ENCODE results near the gene SLC9A3. TPM values are rescaled to one million over a fixed set of nuclear protein-coding genes. Genes with fewer than 3 reads are reported as not detected.
"Not testable (repeated sequence)": the region's sequence is repeated elsewhere in the genome, so short reads cannot be mapped to it uniquely, and the experiment has no call there.

Gene SLC9A3
- polyA plus RNA-seq, 1 donor = 1.8 TPM

- DNase-seq (ENCODE audit: low read depth) = no peak
These were observed 33.8 kb downstream of the SLC9A3 start for GRCh38 chr5:490116-491106.

GRCh38 chr5:489689-490080 lies 34.6 kb downstream of the SLC9A3 start:
- DNase-seq (ENCODE audit: low read depth) = no peak

GRCh38 chr5:488744-489688 lies 35.2 kb downstream of the SLC9A3 start:
- DNase-seq (ENCODE audit: low read depth) = no peak

GRCh38 chr5:488241-488640 lies 36.0 kb downstream of the SLC9A3 start:
- no peak for DNase-seq (ENCODE audit: low read depth)

GRCh38 chr5:486597-486996 lies 37.7 kb downstream of the SLC9A3 start:
- DNase-seq (ENCODE audit: low read depth) = not testable (repeated sequence)

- no peak for DNase-seq (ENCODE audit: low read depth)
These were observed 38.2 kb downstream of the SLC9A3 start for GRCh38 chr5:485946-486491.

GRCh38 chr5:485113-485945 lies 38.9 kb downstream of the SLC9A3 start:
- DNase-seq (ENCODE audit: low read depth) = no peak

GRCh38 chr5:484556-484955 lies 39.7 kb downstream of the SLC9A3 start:
- DNase-seq (ENCODE audit: low read depth) = no peak

- DNase-seq (ENCODE audit: low read depth) = no peak
These were observed 40.7 kb downstream of the SLC9A3 start for GRCh38 chr5:483434-484140.

GRCh38 chr5:483011-483410 lies 41.2 kb downstream of the SLC9A3 start:
- DNase-seq (ENCODE audit: low read depth) = no peak

- no peak for DNase-seq (ENCODE audit: low read depth)
These were observed 41.7 kb downstream of the SLC9A3 start for GRCh38 chr5:482506-482905.

- DNase-seq (ENCODE audit: low read depth) = no peak
These were observed 42.2 kb downstream of the SLC9A3 start for GRCh38 chr5:482021-482420.

GRCh38 chr5:481347-481746 lies 42.9 kb downstream of the SLC9A3 start:
- no peak for DNase-seq (ENCODE audit: low read depth)

GRCh38 chr5:479566-480319 lies 44.5 kb downstream of the SLC9A3 start:
- DNase-seq (ENCODE audit: low read depth) = no peak

GRCh38 chr5:478982-479535 lies 45.2 kb downstream of the SLC9A3 start:
- no peak for DNase-seq (ENCODE audit: low read depth)

- DNase-seq (ENCODE audit: low read depth) = no peak
These were observed 45.8 kb downstream of the SLC9A3 start for GRCh38 chr5:478369-478981.

GRCh38 chr5:477871-478270 lies 46.4 kb downstream of the SLC9A3 start:
- no peak for DNase-seq (ENCODE audit: low read depth)

GRCh38 chr5:477247-477646 lies 47.0 kb downstream of the SLC9A3 start:
- no peak for DNase-seq (ENCODE audit: low read depth)

- DNase-seq (ENCODE audit: low read depth) = no peak
These were observed 47.5 kb downstream of the SLC9A3 start for GRCh38 chr5:476814-477175.
